OCI-LY7 (cell line): ENCODE measurements around the gene AGBL1.

ENCODE experiments used
- CTCF ChIP-seq: fragments of 200-600 bp; sonication (generic); conservative IDR thresholded peaks from 2 replicates; pipeline ENCODE4 v1.5.1; 2014; ENCODE audit warnings: mild to moderate bottlenecking, antibody characterized with exemption, low read length, moderate library complexity, mixed read lengths
- EZH2phosphoT487 ChIP-seq: fragments of 200-600 bp; sonication (generic); IDR thresholded peaks from 2 replicates; pipeline ENCODE4 v1.6.1; 2018; ENCODE audit warnings: low read depth, borderline replicate concordance, mild to moderate bottlenecking, mixed run types, antibody characterized with exemption, low read length, moderate library complexity, mixed read lengths

GRCh38 chr15:86630946-86631345 is 551.3 kb downstream of the AGBL1 start:
- no peak for TF ChIP-seq CTCF
- TF ChIP-seq EZH2phosphoT487, result no peak
